ENCODE results near the gene PIAS4.

DNA sequence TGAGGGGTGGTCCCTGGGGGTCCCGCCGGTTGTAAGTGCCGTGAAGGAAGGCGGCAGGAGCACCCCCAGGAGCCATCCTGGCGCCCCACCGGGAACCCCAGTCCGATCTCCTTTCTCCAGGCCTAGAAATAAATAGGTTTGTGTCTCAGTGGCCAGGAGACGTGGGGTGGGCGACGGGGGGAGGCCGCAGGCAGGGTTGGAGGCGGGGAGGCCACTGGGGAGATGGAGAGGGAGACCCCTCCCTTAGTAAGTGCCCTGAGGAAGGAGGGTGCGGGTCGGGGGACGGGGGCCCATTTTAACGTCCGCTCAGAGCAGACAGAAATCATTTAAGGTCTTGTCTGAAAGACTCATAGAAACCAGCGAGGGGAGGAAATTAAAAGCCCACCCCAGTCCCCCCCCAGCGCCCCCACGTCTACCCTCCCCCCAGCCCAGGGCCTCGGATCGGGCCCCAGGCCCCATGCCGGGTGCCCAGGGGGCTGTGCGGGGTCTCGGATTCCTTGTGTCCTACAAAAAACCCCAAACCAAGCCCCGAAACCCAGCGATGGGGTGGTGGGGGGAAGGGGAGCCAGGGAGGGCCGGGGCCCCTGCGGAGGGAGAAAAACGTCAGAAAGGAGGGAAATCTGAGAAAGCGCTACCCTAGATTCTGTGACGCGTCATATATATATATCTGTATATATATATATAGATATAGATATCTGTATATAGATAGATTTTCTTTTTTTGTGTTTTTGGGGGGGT lies 39.6 kb downstream of the PIAS4 start:
- TF ChIP-seq, protein P1, sequence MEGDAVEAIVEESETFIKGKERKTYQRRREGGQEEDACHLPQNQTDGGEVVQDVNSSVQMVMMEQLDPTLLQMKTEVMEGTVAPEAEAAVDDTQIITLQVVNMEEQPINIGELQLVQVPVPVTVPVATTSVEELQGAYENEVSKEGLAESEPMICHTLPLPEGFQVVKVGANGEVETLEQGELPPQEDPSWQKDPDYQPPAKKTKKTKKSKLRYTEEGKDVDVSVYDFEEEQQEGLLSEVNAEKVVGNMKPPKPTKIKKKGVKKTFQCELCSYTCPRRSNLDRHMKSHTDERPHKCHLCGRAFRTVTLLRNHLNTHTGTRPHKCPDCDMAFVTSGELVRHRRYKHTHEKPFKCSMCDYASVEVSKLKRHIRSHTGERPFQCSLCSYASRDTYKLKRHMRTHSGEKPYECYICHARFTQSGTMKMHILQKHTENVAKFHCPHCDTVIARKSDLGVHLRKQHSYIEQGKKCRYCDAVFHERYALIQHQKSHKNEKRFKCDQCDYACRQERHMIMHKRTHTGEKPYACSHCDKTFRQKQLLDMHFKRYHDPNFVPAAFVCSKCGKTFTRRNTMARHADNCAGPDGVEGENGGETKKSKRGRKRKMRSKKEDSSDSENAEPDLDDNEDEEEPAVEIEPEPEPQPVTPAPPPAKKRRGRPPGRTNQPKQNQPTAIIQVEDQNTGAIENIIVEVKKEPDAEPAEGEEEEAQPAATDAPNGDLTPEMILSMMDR (IDR thresholded peaks at IDR 0.05; ENCODE audit: borderline replicate concordance, extremely low read depth, low read length, poor library complexity, severe bottlenecking), result no peak
- no peak for TF ChIP-seq EZH2 (IDR thresholded peaks at IDR 0.05; ENCODE audit: borderline replicate concordance, low read depth, low read length, severe bottlenecking)
